Rectal smooth muscle tissue (tissue), 1 donor: Measurements from ENCODE around the gene OR2M4.
"Not testable (repeated sequence)": the region's sequence is repeated elsewhere in the genome, so short reads cannot be mapped to it uniquely, and the experiment has no call there.

ENCODE experiments used
- H3K27ac ChIP-seq: one replicate; pipeline ENCODE4 v1.7.0; 2013; ENCODE audit warnings: low read depth, low read length, inconsistent platforms
- H3K27me3 ChIP-seq: one replicate; pipeline ENCODE4 v1.7.0; 2013; ENCODE audit warnings: low read length; ENCODE audit not compliant: control insufficient read depth, insufficient read depth
- H3K36me3 ChIP-seq: one replicate; pipeline ENCODE4 v1.7.0; 2013; ENCODE audit warnings: low read length; ENCODE audit not compliant: control insufficient read depth, insufficient read depth
- H3K4me1 ChIP-seq: one replicate; pipeline ENCODE4 v1.7.0; 2013; ENCODE audit warnings: low read length; ENCODE audit not compliant: control insufficient read depth, insufficient read depth
- H3K4me3 ChIP-seq: one replicate; pipeline ENCODE4 v1.7.0; 2013; ENCODE audit warnings: low read length
- H3K9ac ChIP-seq: one replicate; pipeline ENCODE4 v1.7.0; 2013; ENCODE audit warnings: low read length

The OR2M4 gene

DNA sequence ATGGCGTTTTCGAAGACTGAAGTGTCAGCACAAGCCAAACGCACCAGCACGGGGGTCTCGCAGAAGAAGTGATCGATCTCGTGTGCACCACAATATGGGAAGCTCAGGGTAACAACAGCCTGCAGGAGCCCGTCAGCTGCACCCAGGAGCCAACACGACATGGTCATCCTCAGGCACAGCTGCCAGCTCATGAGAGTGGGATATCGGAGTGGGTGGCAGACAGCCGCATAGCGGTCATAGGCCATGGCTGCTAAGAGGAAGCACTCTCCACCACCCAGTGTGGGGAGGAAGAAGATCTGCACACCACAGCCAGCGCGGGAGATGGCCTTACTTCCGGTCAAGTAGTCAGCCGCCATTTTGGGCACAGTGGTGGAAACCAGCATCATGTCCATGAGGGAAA is 42.0 kb downstream of the OR2M4 start:
- H3K27me3 ChIP-seq, H3K27ac ChIP-seq, H3K4me1 ChIP-seq, H3K36me3 ChIP-seq, H3K4me3 ChIP-seq, H3K9ac ChIP-seq: not testable (repeated sequence)

DNA sequence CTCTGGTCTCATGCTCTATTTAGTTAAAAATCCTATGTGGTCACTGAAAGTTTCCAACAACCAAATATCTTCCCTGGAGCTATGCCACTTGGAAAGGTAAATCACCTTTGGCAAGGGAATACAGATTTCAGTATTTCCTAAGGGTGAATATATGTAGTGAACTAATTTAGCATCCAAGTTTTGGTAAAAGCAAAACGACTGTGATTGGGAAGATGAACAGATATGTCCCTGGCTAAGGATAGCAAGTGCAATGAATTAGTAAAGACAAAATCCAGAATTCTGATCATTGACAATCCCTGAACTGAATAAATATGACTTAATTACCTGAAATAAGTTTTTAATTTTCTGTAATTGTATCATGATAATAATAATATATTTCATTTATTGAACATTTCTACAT is 46.7 kb downstream of the OR2M4 start, which contains the start of gene OR2T33:
TSS of gene OR2T33 (minus strand) at position 101 of the 400 bp plus-strand sequence. CDS start 4,162 bp downstream, outside the sequence.
- Histone ChIP-seq H3K4me3 (no peak within 1 kb of the TSS), H3K4me1 (no peaks in the 10 kb centered on the region), H3K27ac (no peak within 1 kb of the TSS), H3K27me3 (no peaks in the 10 kb centered on the region), H3K9ac (no peak within 1 kb of the TSS), H3K36me3 (no peaks in the 10 kb centered on the region)

DNA sequence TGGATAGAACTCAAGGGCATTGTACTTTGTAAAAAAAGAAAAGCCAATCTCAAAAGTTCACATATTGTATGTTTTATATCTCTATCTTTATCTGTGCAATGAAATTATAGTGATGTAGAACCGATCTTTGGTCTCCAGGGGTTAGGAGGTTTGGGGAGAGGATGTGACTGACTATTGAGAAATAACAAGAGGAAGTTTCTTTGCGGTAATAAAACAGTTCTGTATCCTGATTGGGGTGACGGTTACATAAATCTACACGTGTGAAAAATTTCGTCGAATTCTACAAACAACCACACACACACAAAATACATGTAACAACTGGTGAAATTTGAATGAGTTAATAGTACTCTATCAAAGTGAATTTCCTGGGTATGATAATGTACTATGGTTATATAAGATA is 57.2 kb downstream of the OR2M4 start:
- Histone ChIP-seq H3K4me1 (no peaks in the 10 kb centered on the region), H3K36me3 (no peaks in the 10 kb centered on the region), H3K9ac (no peak overlapping the region)

More for the DNA sequence above, 57.2 kb downstream of the OR2M4 start:
- Histone ChIP-seq H3K4me3 (no peak overlapping the region), H3K27ac (no peak overlapping the region), H3K27me3 (no peaks in the 10 kb centered on the region)
